Iris pigment epithelial cell (primary cell): ENCODE data around the gene WDR90.

Experiments used
- DNase-seq: peaks from one replicate; pipeline ENCODE4 v3.0.0-alpha.2; 2011; ENCODE audit warnings: low read depth

Gene WDR90

GRCh38 chr16:660459-661183 lies 11.5 kb downstream of the WDR90 start:
- peak; percentile 82 for DNase-seq

- DNase-seq = no peak
Measured at GRCh38 chr16:661184-661821, 12.1 kb downstream of the WDR90 start.

GRCh38 chr16:662095-662494 lies 12.9 kb downstream of the WDR90 start:
- DNase-seq = no peak

- DNase-seq = no peak
Measured at GRCh38 chr16:662597-662996, 13.4 kb downstream of the WDR90 start.

- DNase-seq = no peak
Measured at GRCh38 chr16:666572-666971, 17.4 kb downstream of the WDR90 start.

- no peak for DNase-seq
Measured at GRCh38 chr16:667113-667779, 18.1 kb downstream of the WDR90 start.

GRCh38 chr16:667780-668518 lies 18.8 kb downstream of the WDR90 start, which contains the start of gene RHOT2:
Gene RHOT2 (plus strand): TSS chr16:668132. CDS start chr16:668200, 68 bp downstream.
- DNase-seq = peak; percentile 91

- peak; percentile 39 for DNase-seq
Measured at GRCh38 chr16:668519-669171, 19.5 kb downstream of the WDR90 start.

- no peak for DNase-seq
Measured at GRCh38 chr16:669666-670065, 20.5 kb downstream of the WDR90 start.

GRCh38 chr16:670485-671352 lies 21.6 kb downstream of the WDR90 start:
- DNase-seq = no peak

- no peak for DNase-seq
Measured at GRCh38 chr16:671353-672131, 22.4 kb downstream of the WDR90 start.

- no peak for DNase-seq
Measured at GRCh38 chr16:672371-672770, 23.2 kb downstream of the WDR90 start.

- no peak for DNase-seq
Measured at GRCh38 chr16:672851-673250, 23.7 kb downstream of the WDR90 start.

GRCh38 chr16:673399-673991 lies 24.3 kb downstream of the WDR90 start:
- no peak for DNase-seq

GRCh38 chr16:674214-674881 lies 25.2 kb downstream of the WDR90 start:
- DNase-seq = no peak

- DNase-seq = peak; percentile 65
Measured at GRCh38 chr16:674968-675883, 26.1 kb downstream of the WDR90 start, which contains the start of gene RHBDL1. Gene RHBDL1 (plus strand): TSS chr16:675671. CDS start chr16:675791, 120 bp downstream.

- DNase-seq = no peak
Measured at GRCh38 chr16:675884-676564, 26.9 kb downstream of the WDR90 start.
